Stimulated activated CD4-positive, alpha-beta T cell treated with anti-CD3 and anti-CD28 coated beads, Interleukin-4, amount 100 ng/mL, for 48 hours (primary cell): ENCODE data around the gene CELF2.

ENCODE experiments used
- DNase-seq, 2 donors: peaks; one replicate each; pipeline ENCODE4 v3.0.0-alpha.2; 2020; ENCODE audit warnings: low read depth in 2 of 2

Gene CELF2

GRCh38 chr10:11326241-11326640 lies 308.6 kb downstream of the CELF2 start:
- DNase-seq, result no peak

GRCh38 chr10:11326913-11327616 lies 309.4 kb downstream of the CELF2 start:
- no peak for DNase-seq

GRCh38 chr10:11328264-11329061 lies 310.8 kb downstream of the CELF2 start:
- no peak for DNase-seq

- no peak for DNase-seq
These were observed 311.5 kb downstream of the CELF2 start for GRCh38 chr10:11329062-11329673.

- DNase-seq, result no peak
These were observed 312.8 kb downstream of the CELF2 start for GRCh38 chr10:11330383-11331045.

GRCh38 chr10:11331046-11331577 lies 313.4 kb downstream of the CELF2 start:
- no peak for DNase-seq

GRCh38 chr10:11331726-11332125 lies 314.1 kb downstream of the CELF2 start:
- no peak for DNase-seq

GRCh38 chr10:11332846-11333245 lies 315.2 kb downstream of the CELF2 start:
- no peak for DNase-seq

GRCh38 chr10:11334436-11334835 lies 316.8 kb downstream of the CELF2 start:
- no peak for DNase-seq

- no peak for DNase-seq
These were observed 317.5 kb downstream of the CELF2 start for GRCh38 chr10:11335167-11335652.

GRCh38 chr10:11335881-11336430 lies 318.3 kb downstream of the CELF2 start:
- DNase-seq, result no peak

GRCh38 chr10:11336722-11337162 lies 319.1 kb downstream of the CELF2 start:
- DNase-seq, result no peak

GRCh38 chr10:11337516-11337915 lies 319.8 kb downstream of the CELF2 start:
- no peak for DNase-seq

- DNase-seq, result no peak
These were observed 320.6 kb downstream of the CELF2 start for GRCh38 chr10:11338160-11338844.

- no peak for DNase-seq
These were observed 321.3 kb downstream of the CELF2 start for GRCh38 chr10:11339013-11339412.

- no peak for DNase-seq
These were observed 322.0 kb downstream of the CELF2 start for GRCh38 chr10:11339660-11340059.

GRCh38 chr10:11341283-11341960 lies 323.8 kb downstream of the CELF2 start:
- DNase-seq, result no peak

GRCh38 chr10:11344081-11344480 lies 326.4 kb downstream of the CELF2 start:
- DNase-seq, result no peak

GRCh38 chr10:11344550-11344949 lies 326.9 kb downstream of the CELF2 start:
- no peak for DNase-seq
